Mesendoderm (in vitro differentiated cells): ENCODE data around the gene PRR36.
A peak's percentile ranks its signal among the peaks of the same experiment; 100 is the strongest.

Source experiments
- DNase-seq: peaks from one replicate; pipeline ENCODE4 v3.0.0; 2013
- H2AK5ac ChIP-seq: 2 replicates; pipeline ENCODE4 v1.6.1; 2013; ENCODE audit warnings: low read length, inconsistent platforms
- H2BK120ac ChIP-seq: 2 replicates; pipeline ENCODE4 v1.6.1; 2013; ENCODE audit warnings: low read depth, mild to moderate bottlenecking, low read length, moderate library complexity, mixed read lengths
- H2BK15ac ChIP-seq: replicated peaks from 2 replicates; pipeline ENCODE4 v1.6.1; 2013; ENCODE audit warnings: low read depth, mild to moderate bottlenecking, moderate library complexity
- H2BK5ac ChIP-seq: 2 replicates; pipeline ENCODE4 v1.6.1; 2013; ENCODE audit warnings: low read length, inconsistent platforms
- H3K18ac ChIP-seq: 2 replicates; pipeline ENCODE4 v1.6.1; 2013; ENCODE audit warnings: mild to moderate bottlenecking, low read length, mixed read lengths
- H3K23ac ChIP-seq: one replicate; pipeline ENCODE4 v1.6.1; 2013; ENCODE audit warnings: low read length
- H3K27ac ChIP-seq: 2 replicates; pipeline ENCODE4 v1.5.1; 2013; ENCODE audit warnings: low read depth, mild to moderate bottlenecking, inconsistent platforms, low read length, moderate library complexity
- H3K27me3 ChIP-seq: 2 replicates; pipeline ENCODE4 v1.6.1; 2013; ENCODE audit warnings: low read length, control low read depth, mild to moderate bottlenecking, inconsistent platforms; ENCODE audit not compliant: insufficient read depth, poor library complexity
- H3K36me3 ChIP-seq: 2 replicates; pipeline ENCODE4 v1.6.1; 2013; ENCODE audit warnings: low read length, inconsistent platforms; ENCODE audit not compliant: control insufficient read depth, insufficient read depth
- H3K4ac ChIP-seq: one replicate; pipeline ENCODE4 v1.6.1; 2013; ENCODE audit warnings: low read depth, mild to moderate bottlenecking, low read length, moderate library complexity
- H3K4me1 ChIP-seq: 2 replicates; pipeline ENCODE4 v1.6.1; 2013; ENCODE audit warnings: low read depth, low read length, inconsistent platforms; ENCODE audit not compliant: control insufficient read depth
- H3K4me2 ChIP-seq: 2 replicates; pipeline ENCODE4 v1.6.1; 2013; ENCODE audit warnings: low read length
- H3K4me3 ChIP-seq: 2 replicates; pipeline ENCODE4 v1.5.1; 2013; ENCODE audit warnings: mild to moderate bottlenecking, low read length
- H3K56ac ChIP-seq: one replicate; pipeline ENCODE4 v1.6.1; 2013; ENCODE audit warnings: low read length
- H3K79me1 ChIP-seq: 2 replicates; pipeline ENCODE4 v1.6.1; 2013; ENCODE audit warnings: low read length, inconsistent platforms
- H3K79me2 ChIP-seq: 2 replicates; pipeline ENCODE4 v1.6.1; 2013; ENCODE audit warnings: mild to moderate bottlenecking, low read length; ENCODE audit not compliant: control insufficient read depth, insufficient read depth
- H3K9ac ChIP-seq: 2 replicates; pipeline ENCODE4 v1.6.1; 2013; ENCODE audit warnings: low read length, inconsistent platforms
- H4K5ac ChIP-seq: one replicate; pipeline ENCODE4 v1.6.1; 2013; ENCODE audit warnings: low read length
- H4K8ac ChIP-seq: one replicate; pipeline ENCODE4 v1.6.1; 2013; ENCODE audit warnings: low read depth, mild to moderate bottlenecking, control low read depth, low read length, moderate library complexity
- WGBS: extraction: QIAGEN DNeasy Blood & Tissue Kit; methylation state at CpG from one replicate; pipeline ENCODE4 v1.1.7; 2013; ENCODE audit warnings: low lambda C conversion rate, missing lambda C conversion rate; ENCODE audit not compliant: insufficient coverage; ENCODE audit errors: extremely low coverage; 5-methylcytosine and 5-hydroxymethylcytosine counted together

PRR36 gene

GRCh38 chr19:7907122-7907521 lies 32.9 kb upstream of the PRR36 start:
- no peak for DNase-seq
- no peak overlapping the region for H2BK120ac ChIP-seq
- no peak overlapping the region for H4K5ac ChIP-seq
- WGBS: no CpG with 5 or more reads among the region's 19 CpGs
- H3K27ac ChIP-seq: no peak overlapping the region
- no peak overlapping the region for H3K23ac ChIP-seq
- no peak overlapping the region for H3K4ac ChIP-seq
- H3K79me2 ChIP-seq: peaks cover 11% of the 10 kb centered on the region
- H3K18ac ChIP-seq: no peak overlapping the region
- no peak overlapping the region for H3K4me3 ChIP-seq
- no peak overlapping the region for H3K9ac ChIP-seq
- H3K4me1 ChIP-seq: peaks cover 6% of the 10 kb centered on the region
- peaks cover 16% of the 10 kb centered on the region for H3K79me1 ChIP-seq
- peaks cover under 1% of the 10 kb centered on the region for H3K36me3 ChIP-seq
- no peak overlapping the region for H4K8ac ChIP-seq
- H2BK5ac ChIP-seq: no peak overlapping the region
- H3K56ac ChIP-seq: no peak overlapping the region
- H2BK15ac ChIP-seq: no peak overlapping the region
- H2AK5ac ChIP-seq: no peak overlapping the region
- no peaks in the 10 kb centered on the region for H3K27me3 ChIP-seq
- no peak overlapping the region for H3K4me2 ChIP-seq

- H4K8ac ChIP-seq: no peak overlapping the region
- no CpG with 5 or more reads among the region's 10 CpGs for WGBS
- no peak overlapping the region for H3K56ac ChIP-seq
- H3K27ac ChIP-seq: no peak overlapping the region
- no peaks in the 10 kb centered on the region for H3K36me3 ChIP-seq
- no peak overlapping the region for H2AK5ac ChIP-seq
- DNase-seq: no peak
- H4K5ac ChIP-seq: no peak overlapping the region
- no peak overlapping the region for H3K18ac ChIP-seq
- H2BK15ac ChIP-seq: no peak overlapping the region
- no peak overlapping the region for H3K23ac ChIP-seq
- H2BK5ac ChIP-seq: no peak overlapping the region
- no peak overlapping the region for H2BK120ac ChIP-seq
- H3K79me1 ChIP-seq: peaks cover 16% of the 10 kb centered on the region
- H3K4ac ChIP-seq: no peak overlapping the region
- no peaks in the 10 kb centered on the region for H3K27me3 ChIP-seq
- no peak overlapping the region for H3K9ac ChIP-seq
- H3K79me2 ChIP-seq: peaks cover 11% of the 10 kb centered on the region
- peaks cover 6% of the 10 kb centered on the region for H3K4me1 ChIP-seq
- no peak overlapping the region for H3K4me2 ChIP-seq
- H3K4me3 ChIP-seq: no peak overlapping the region
These were observed 31.7 kb upstream of the PRR36 start for GRCh38 chr19:7905859-7906258.

- no peak overlapping the region for H3K23ac ChIP-seq
- peaks cover 11% of the 10 kb centered on the region for H3K79me2 ChIP-seq
- H3K4ac ChIP-seq: no peak overlapping the region
- no peak overlapping the region for H2BK15ac ChIP-seq
- no peak overlapping the region for H3K27ac ChIP-seq
- no peak for DNase-seq
- no peak overlapping the region for H2AK5ac ChIP-seq
- no peaks in the 10 kb centered on the region for H3K27me3 ChIP-seq
- H3K4me2 ChIP-seq: no peak overlapping the region
- no peak overlapping the region for H3K4me3 ChIP-seq
- no peak overlapping the region for H4K8ac ChIP-seq
- no peak overlapping the region for H2BK5ac ChIP-seq
- no peak overlapping the region for H3K18ac ChIP-seq
- H3K79me1 ChIP-seq: peaks cover 16% of the 10 kb centered on the region
- H3K9ac ChIP-seq: no peak overlapping the region
- H4K5ac ChIP-seq: no peak overlapping the region
- peaks cover 6% of the 10 kb centered on the region for H3K4me1 ChIP-seq
- WGBS: no CpG with 5 or more reads among the region's 10 CpGs
- H3K56ac ChIP-seq: peak overlapping the region; percentile 25
- no peak overlapping the region for H2BK120ac ChIP-seq
- no peaks in the 10 kb centered on the region for H3K36me3 ChIP-seq
These were observed 31.1 kb upstream of the PRR36 start for GRCh38 chr19:7905268-7905667.

- no peaks in the 10 kb centered on the region for H3K27me3 ChIP-seq
- no peak overlapping the region for H3K18ac ChIP-seq
- H3K23ac ChIP-seq: no peak overlapping the region
- peak overlapping the region; percentile 93 for H3K56ac ChIP-seq
- no peak overlapping the region for H4K8ac ChIP-seq
- peak overlapping the region; percentile 73 for H3K4me3 ChIP-seq
- no peaks in the 10 kb centered on the region for H3K36me3 ChIP-seq
- H3K79me2 ChIP-seq: peaks cover 11% of the 10 kb centered on the region
- H4K5ac ChIP-seq: no peak overlapping the region
- H2BK120ac ChIP-seq: no peak overlapping the region
- DNase-seq: peak; percentile 46
- no peak overlapping the region for H3K27ac ChIP-seq
- no peak overlapping the region for H3K4ac ChIP-seq
- no CpG with 5 or more reads among the region's 68 CpGs for WGBS
- peaks cover 6% of the 10 kb centered on the region for H3K4me1 ChIP-seq
- H3K4me2 ChIP-seq: peak overlapping the region; percentile 78
- peaks cover 16% of the 10 kb centered on the region for H3K79me1 ChIP-seq
- peak overlapping the region; percentile 90 for H3K9ac ChIP-seq
- H2AK5ac ChIP-seq: peak overlapping the region; percentile 14
- no peak overlapping the region for H2BK5ac ChIP-seq
- no peak overlapping the region for H2BK15ac ChIP-seq
These were observed 30.2 kb upstream of the PRR36 start for GRCh38 chr19:7904074-7905020.

- peak within 1 kb of the TSS; percentile 73 for H3K4me3 ChIP-seq
- peak; percentile 99 for DNase-seq
- H3K27me3 ChIP-seq: no peaks in the 10 kb centered on the region
- no peak within 1 kb of the TSS for H2BK120ac ChIP-seq
- peak within 1 kb of the TSS; percentile 97 for H3K56ac ChIP-seq
- no peak within 1 kb of the TSS for H3K23ac ChIP-seq
- WGBS: no CpG with 5 or more reads among the region's 89 CpGs
- peak within 1 kb of the TSS; percentile 92 for H3K4me2 ChIP-seq
- H4K5ac ChIP-seq: peak within 1 kb of the TSS; percentile 88
- H3K9ac ChIP-seq: peak within 1 kb of the TSS; percentile 96
- H3K4me1 ChIP-seq: peaks cover 6% of the 10 kb centered on the region
- H4K8ac ChIP-seq: peak within 1 kb of the TSS; percentile 1
- peak within 1 kb of the TSS; percentile 14 for H3K27ac ChIP-seq
- peak within 1 kb of the TSS; percentile 86 for H2BK5ac ChIP-seq
- H3K79me2 ChIP-seq: peaks cover 11% of the 10 kb centered on the region
- H3K36me3 ChIP-seq: no peaks in the 10 kb centered on the region
- H3K18ac ChIP-seq: peak within 1 kb of the TSS; percentile 22
- no peak within 1 kb of the TSS for H2BK15ac ChIP-seq
- H3K79me1 ChIP-seq: peaks cover 16% of the 10 kb centered on the region
- H2AK5ac ChIP-seq: peak within 1 kb of the TSS; percentile 54
- H3K4ac ChIP-seq: peak within 1 kb of the TSS; percentile 50
These were observed 29.3 kb upstream of the PRR36 start, which contains the start of gene MAP2K7 for GRCh38 chr19:7903244-7904073. Gene MAP2K7, plus strand, starts transcription at chr19:7903877. Its CDS starts 68 bp downstream, at chr19:7903945.
